ENCODE results near the gene ZNF285.
A peak's percentile ranks its signal among the peaks of the same experiment; 100 is the strongest.
"Not testable (repeated sequence)": the region's sequence is repeated elsewhere in the genome, so short reads cannot be mapped to it uniquely, and the experiment has no call there.

Gene ZNF285

DNA sequence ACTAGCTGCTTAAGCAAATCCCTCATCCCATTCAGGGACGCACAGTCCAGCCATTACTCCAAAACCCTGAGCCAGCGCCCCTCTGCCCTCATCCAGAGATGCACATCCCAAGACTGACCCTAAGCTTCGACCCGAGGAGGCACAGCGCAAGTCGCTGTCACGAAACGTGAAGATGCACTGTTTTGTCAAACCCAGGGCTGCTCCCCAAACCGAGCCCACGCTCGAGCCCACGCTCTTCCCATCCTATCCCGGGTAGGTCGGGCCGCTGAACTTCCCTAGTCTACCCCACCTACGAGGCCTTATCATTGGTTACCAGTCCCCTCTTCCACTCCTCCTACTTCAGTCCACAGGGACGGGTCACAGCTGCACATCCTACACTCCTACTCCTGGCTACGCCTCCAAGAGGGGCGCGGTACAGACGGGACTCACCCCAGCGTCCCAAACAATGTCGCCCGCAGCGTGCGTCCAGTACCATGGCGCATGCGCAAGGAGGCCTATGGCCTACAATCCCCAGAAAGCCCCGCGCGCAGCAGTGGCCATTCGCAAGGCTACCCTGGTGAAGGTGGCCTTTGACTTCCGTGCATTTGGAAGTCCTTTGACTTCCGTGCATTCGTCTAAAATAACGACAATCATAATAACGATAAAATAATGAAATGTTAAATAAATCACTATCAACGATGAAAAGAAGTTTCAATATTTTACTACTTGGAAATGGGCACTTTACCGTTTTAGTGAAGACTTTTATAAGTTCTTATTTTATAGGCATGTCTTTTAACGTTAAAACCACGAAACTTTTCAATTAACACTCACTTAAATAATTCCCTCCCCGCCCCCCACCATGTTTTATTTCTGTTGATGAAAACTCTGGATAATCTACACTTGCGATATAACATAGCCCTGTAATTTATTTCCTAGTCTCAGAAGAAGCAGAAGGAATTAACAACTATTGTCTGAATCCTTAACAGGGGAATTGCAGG, at the start of gene ZNF285:
TSS of gene ZNF285 (minus strand) at position 470 of the 977 bp plus-strand sequence. CDS start 4,395 bp downstream, outside the sequence.
- peak; percentile 62 for DNase-seq (ENCODE audit: low spot score)
- TF ChIP-seq, protein P1, sequence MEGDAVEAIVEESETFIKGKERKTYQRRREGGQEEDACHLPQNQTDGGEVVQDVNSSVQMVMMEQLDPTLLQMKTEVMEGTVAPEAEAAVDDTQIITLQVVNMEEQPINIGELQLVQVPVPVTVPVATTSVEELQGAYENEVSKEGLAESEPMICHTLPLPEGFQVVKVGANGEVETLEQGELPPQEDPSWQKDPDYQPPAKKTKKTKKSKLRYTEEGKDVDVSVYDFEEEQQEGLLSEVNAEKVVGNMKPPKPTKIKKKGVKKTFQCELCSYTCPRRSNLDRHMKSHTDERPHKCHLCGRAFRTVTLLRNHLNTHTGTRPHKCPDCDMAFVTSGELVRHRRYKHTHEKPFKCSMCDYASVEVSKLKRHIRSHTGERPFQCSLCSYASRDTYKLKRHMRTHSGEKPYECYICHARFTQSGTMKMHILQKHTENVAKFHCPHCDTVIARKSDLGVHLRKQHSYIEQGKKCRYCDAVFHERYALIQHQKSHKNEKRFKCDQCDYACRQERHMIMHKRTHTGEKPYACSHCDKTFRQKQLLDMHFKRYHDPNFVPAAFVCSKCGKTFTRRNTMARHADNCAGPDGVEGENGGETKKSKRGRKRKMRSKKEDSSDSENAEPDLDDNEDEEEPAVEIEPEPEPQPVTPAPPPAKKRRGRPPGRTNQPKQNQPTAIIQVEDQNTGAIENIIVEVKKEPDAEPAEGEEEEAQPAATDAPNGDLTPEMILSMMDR (IDR thresholded peaks at IDR 0.05; ENCODE audit: extremely low read depth, missing control alignments): no peak

DNA sequence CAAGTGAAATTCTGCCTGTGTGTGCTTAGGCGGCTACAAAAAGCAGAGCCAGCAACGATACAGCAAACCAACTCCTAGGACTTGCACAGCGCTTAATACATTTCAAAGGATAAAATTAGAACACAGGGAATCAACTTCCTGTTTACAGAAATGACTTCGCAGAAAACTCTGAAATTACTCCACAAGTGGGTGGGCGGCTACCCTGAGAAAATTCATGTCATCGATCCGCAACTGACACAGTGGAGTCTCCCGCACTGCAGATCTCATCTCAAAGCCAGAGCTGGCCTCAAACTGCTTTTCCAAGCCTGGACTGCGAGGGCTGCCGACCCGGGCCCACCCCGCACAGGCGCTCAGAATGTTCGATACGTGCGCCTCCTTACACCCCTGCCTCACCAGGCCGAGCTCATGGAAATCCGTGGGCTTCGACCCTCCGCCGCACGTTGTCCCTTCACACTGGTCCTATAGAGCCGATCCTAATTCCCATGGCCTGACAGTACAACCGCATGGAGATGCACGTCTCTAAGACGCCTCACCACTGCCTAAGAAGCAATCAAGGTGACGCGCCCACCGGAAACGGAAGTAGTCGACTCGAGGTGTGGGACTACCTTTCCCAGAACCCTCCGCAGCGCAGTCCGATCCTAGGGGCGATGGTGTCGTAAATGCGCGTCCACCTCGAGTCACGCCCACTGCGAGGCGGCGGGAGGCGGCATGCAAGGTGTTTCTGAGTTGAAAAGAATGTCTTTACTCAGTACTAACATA, 46.7 kb upstream of the ZNF285 start, which contains the start of gene ZNF229:
TSS of gene ZNF229 (minus strand) at position 557 of the 759 bp plus-strand sequence. CDS start 5,625 bp downstream, outside the sequence.
- DNase-seq (ENCODE audit: low spot score): peak; percentile 42
- TF ChIP-seq, protein P1 (IDR thresholded peaks at IDR 0.05; ENCODE audit: extremely low read depth, missing control alignments): no peak

DNA sequence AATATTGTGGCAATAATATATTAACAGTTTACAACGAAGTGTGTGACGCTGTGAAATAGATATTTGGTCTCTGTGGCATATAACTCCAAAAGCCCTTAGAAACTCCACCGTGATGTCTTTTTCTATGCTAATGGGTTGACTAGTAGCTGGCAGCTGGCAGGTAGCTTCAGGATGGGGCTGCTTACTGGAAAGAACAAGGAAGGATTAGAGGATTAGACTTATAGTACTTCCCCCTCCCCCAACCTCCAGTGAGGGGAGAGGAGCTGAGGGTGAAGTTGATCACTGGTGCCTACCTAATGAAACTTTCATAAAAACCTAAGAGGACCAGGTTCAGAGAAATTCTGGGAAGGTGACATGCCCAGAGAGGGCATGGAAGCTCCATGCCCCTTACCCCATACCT, 37.0 kb upstream of the ZNF285 start:
- no peak for DNase-seq (ENCODE audit: low spot score)
- TF ChIP-seq, protein P1 (IDR thresholded peaks at IDR 0.05; ENCODE audit: extremely low read depth, missing control alignments): no peak

DNA sequence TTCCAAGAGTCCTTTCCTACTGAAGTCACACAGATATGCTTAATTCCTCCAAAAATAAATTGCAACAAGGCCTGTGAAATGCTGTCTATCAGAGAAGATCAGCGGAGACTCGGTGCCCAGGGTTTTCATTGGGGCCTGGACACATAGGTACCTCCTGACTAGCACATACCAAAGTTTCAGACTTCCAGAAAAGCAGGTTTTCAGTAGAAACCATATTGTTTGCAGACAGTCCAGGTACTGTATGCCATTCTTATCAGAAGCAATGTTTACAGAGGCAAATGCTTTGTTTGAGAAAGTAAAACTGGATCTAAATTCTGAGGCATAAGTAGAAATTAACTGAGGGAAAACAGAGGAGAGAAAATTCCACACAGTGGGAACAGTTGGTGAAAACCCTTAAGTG, 34.0 kb upstream of the ZNF285 start:
- TF ChIP-seq, protein P1 (IDR thresholded peaks at IDR 0.05; ENCODE audit: extremely low read depth, missing control alignments): no peak
- no peak for DNase-seq (ENCODE audit: low spot score)

DNA sequence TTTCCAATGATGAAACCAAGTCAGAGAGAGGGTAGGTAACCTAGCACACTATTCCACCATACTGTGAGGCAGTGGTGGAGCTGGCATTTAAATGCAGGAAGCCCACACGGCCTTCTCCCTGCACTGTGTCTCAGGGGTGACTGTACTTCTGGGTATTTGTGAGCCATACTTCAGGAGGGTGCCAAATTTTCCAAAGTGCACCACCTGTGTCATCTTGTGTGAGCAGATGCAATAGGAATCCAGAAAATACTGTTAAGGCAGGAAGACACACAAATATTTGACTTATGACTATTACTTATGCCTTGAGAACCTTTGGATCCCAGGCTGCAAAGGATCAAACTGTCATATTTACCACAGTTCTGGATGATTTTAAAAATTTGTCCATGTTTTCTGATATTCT, 29.5 kb upstream of the ZNF285 start:
- no peak for DNase-seq (ENCODE audit: low spot score)
- TF ChIP-seq, protein P1 (IDR thresholded peaks at IDR 0.05; ENCODE audit: extremely low read depth, missing control alignments): no peak

DNA sequence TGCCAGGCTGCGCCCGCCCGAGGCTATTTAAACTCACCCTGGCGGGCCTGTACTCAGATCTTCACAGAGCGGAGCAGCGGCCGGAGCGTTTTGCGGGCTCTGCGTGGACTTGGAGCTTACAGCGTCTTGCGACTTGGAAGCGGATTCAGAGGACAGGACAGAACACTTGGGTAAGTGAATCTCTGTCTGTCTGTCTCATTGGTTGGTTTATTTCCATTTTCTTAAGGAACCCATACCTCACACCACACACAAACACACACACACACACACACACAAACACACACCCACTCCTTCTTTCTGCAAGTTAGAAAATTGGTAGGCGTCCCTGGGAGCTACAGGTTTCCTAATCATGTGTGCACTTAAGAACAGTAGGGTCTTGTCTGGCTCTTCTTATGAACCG, 14.1 kb upstream of the ZNF285 start:
- DNase-seq (ENCODE audit: low spot score): not testable (repeated sequence)

DNA sequence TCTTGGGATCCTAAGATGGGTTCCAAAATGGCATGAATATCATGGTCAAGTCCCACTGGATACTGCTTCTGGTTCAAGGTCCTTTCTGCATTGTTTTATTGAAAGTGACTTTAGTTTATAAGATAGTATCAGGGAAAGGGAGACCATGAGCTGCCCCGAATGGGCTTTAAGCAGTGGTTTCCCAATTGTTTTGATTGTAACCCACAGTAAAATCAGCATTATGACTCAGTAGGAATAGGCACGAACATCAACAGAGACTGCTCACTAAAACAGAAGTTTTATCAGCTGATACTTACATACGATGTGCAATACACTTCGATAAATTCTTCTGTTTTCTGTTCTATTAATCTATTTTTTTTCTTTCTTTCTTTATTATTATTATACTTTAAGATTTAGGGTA, 12.1 kb downstream of the ZNF285 start:
- DNase-seq (ENCODE audit: low spot score): not testable (repeated sequence)

DNA sequence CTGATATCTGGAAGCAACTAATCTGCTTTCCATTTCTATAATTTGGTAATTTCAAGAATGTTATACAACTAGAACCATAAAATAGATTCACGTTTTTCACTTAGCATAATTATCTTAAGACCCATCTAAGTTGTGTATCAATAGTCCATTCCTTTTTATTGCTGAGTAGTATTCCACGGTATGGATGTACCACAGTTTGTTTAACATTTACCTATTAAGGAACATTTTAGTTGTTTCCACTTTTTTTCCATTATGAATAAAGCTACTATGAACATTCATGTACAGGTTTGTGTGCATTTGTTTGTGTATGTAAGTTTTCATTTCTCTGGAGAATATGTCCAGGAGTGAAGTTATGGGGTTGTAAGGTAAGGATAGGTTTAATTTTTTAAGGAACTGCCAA, 26.6 kb downstream of the ZNF285 start:
- TF ChIP-seq, protein P1 (IDR thresholded peaks at IDR 0.05; ENCODE audit: extremely low read depth, missing control alignments): no peak
- DNase-seq (ENCODE audit: low spot score): no peak

All from GM20000 (cell line).